H9 (cell line): ENCODE results near the gene HLA-G. TPM values are rescaled to one million over a fixed set of nuclear protein-coding genes. Genes with fewer than 3 reads are reported as not detected.
A peak's percentile ranks its signal among the peaks of the same experiment; 100 is the strongest.

ENCODE experiments used
- DNase-seq: peaks from one replicate; pipeline ENCODE4 v3.0.0-alpha.2; 2017
- H2AFZ ChIP-seq: one replicate; pipeline ENCODE4 v1.6.1; 2013; ENCODE audit warnings: mild to moderate bottlenecking, low read length, control low read depth, moderate library complexity
- H2AK5ac ChIP-seq: 2 replicates; pipeline ENCODE4 v1.6.1; 2013; ENCODE audit warnings: low read length, control low read depth, mixed read lengths; ENCODE audit not compliant: insufficient read length
- H2BK120ac ChIP-seq: one replicate; pipeline ENCODE4 v1.6.1; 2013; ENCODE audit warnings: low read depth, mild to moderate bottlenecking, low read length, control low read depth, inconsistent platforms; ENCODE audit not compliant: poor library complexity, severe bottlenecking
- H2BK12ac ChIP-seq: 2 replicates; pipeline ENCODE4 v1.6.1; 2013; ENCODE audit warnings: low read length, control low read depth, mixed read lengths, low read depth; ENCODE audit not compliant: insufficient read length
- H2BK15ac ChIP-seq: 2 replicates; pipeline ENCODE4 v1.6.1; 2013; ENCODE audit warnings: low read depth, low read length, control low read depth
- H2BK20ac ChIP-seq: one replicate; pipeline ENCODE4 v1.6.1; 2013; ENCODE audit warnings: low read depth, mild to moderate bottlenecking, low read length, control low read depth, inconsistent platforms; ENCODE audit not compliant: poor library complexity, severe bottlenecking
- H2BK5ac ChIP-seq: 2 replicates; pipeline ENCODE4 v1.6.1; 2013; ENCODE audit warnings: low read length, control low read depth, mixed read lengths; ENCODE audit not compliant: insufficient read length
- H3K14ac ChIP-seq: 2 replicates; pipeline ENCODE4 v1.6.1; 2013; ENCODE audit warnings: low read length, control low read depth; ENCODE audit not compliant: insufficient read depth
- H3K18ac ChIP-seq: 2 replicates; pipeline ENCODE4 v1.6.1; 2013; ENCODE audit warnings: low read depth, mild to moderate bottlenecking, mixed read lengths, low read length, control low read depth; ENCODE audit not compliant: insufficient read length
- H3K23ac ChIP-seq: 2 replicates; pipeline ENCODE4 v1.6.1; 2013; ENCODE audit warnings: low read length, control low read depth, mixed read lengths, low read depth; ENCODE audit not compliant: insufficient read length
- H3K23me2 ChIP-seq: 2 replicates; pipeline ENCODE4 v1.6.1; 2013; ENCODE audit warnings: low read depth, mild to moderate bottlenecking, mixed read lengths, low read length, control low read depth; ENCODE audit not compliant: insufficient read length, poor library complexity, severe bottlenecking
- H3K27ac ChIP-seq: 2 replicates; pipeline ENCODE4 v1.5.1; 2013; ENCODE audit warnings: low read length, control low read depth, mixed read lengths, low read depth; ENCODE audit not compliant: insufficient read length
- H3K27me3 ChIP-seq: 2 replicates; pipeline ENCODE4 v1.6.1; 2013; ENCODE audit warnings: low read length, control low read depth, inconsistent platforms; ENCODE audit not compliant: insufficient read depth
- H3K4ac ChIP-seq: 2 replicates; pipeline ENCODE4 v1.6.1; 2013; ENCODE audit warnings: low read depth, mild to moderate bottlenecking, control low read depth, inconsistent platforms, low read length, moderate library complexity
- H3K4me1 ChIP-seq: 2 replicates; pipeline ENCODE4 v1.6.1; 2013; ENCODE audit warnings: low read length, control low read depth, inconsistent platforms; ENCODE audit not compliant: insufficient read depth
- H3K4me2 ChIP-seq: 2 replicates; pipeline ENCODE4 v1.6.1; 2013; ENCODE audit warnings: low read length, control low read depth, mixed read lengths; ENCODE audit not compliant: insufficient read length, insufficient read depth
- H3K56ac ChIP-seq: 2 replicates; pipeline ENCODE4 v1.6.1; 2013; ENCODE audit warnings: low read depth, mild to moderate bottlenecking, mixed read lengths, low read length, control low read depth; ENCODE audit not compliant: insufficient read length
- H3K79me1 ChIP-seq: 2 replicates; pipeline ENCODE4 v1.6.1; 2013; ENCODE audit warnings: low read depth, mild to moderate bottlenecking, moderate library complexity, low read length, control low read depth, inconsistent platforms; ENCODE audit not compliant: insufficient read depth, poor library complexity, severe bottlenecking
- H3K79me2 ChIP-seq: 2 replicates; pipeline ENCODE4 v1.6.1; 2013; ENCODE audit warnings: low read length, control low read depth, inconsistent platforms; ENCODE audit not compliant: insufficient read depth
- H3K9ac ChIP-seq: 2 replicates; pipeline ENCODE4 v1.6.1; 2013; ENCODE audit warnings: low read length, control low read depth, mixed read lengths; ENCODE audit not compliant: insufficient read length; ENCODE audit errors: extremely low read depth
- H3K9me3 ChIP-seq: one replicate; pipeline ENCODE4 v1.6.1; 2013; ENCODE audit warnings: low read depth, low read length, inconsistent platforms; ENCODE audit not compliant: control insufficient read depth
- H3T11ph ChIP-seq: one replicate; pipeline ENCODE4 v1.6.1; 2013; ENCODE audit warnings: mild to moderate bottlenecking, low read length, control low read depth, inconsistent platforms
- H4K20me1 ChIP-seq: one replicate; pipeline ENCODE4 v1.6.1; 2013; ENCODE audit not compliant: control insufficient read depth, insufficient read length, insufficient read depth
- H4K5ac ChIP-seq: 2 replicates; pipeline ENCODE4 v1.6.1; 2013; ENCODE audit warnings: low read depth, mild to moderate bottlenecking, mixed read lengths, low read length, control low read depth; ENCODE audit not compliant: insufficient read length
- H4K8ac ChIP-seq: replicated peaks from 2 replicates; pipeline ENCODE4 v1.6.1; 2013; ENCODE audit warnings: low read length, control low read depth, mixed read lengths, low read depth; ENCODE audit not compliant: insufficient read length
- H4K91ac ChIP-seq: 2 replicates; pipeline ENCODE4 v1.6.1; 2013; ENCODE audit warnings: low read depth, mild to moderate bottlenecking, moderate library complexity, mixed read lengths, low read length, control low read depth; ENCODE audit not compliant: insufficient read length
- H3K27ac Mint-ChIP-seq, 3 experiments: 2 replicates in 2 of 3; 3 replicates in 1 of 3; pipeline ENCODE4 v1.8.0; 2020 to 2021; ENCODE audit warnings: mixed read lengths in 3 of 3, mild to moderate bottlenecking in 1 of 3, moderate library complexity in 1 of 3
- H3K27me3 Mint-ChIP-seq: 2 replicates; pipeline ENCODE4 v1.8.0; 2021; ENCODE audit warnings: low read depth, mild to moderate bottlenecking, moderate library complexity, mixed read lengths
- H3K36me3 Mint-ChIP-seq, 3 experiments: 2 replicates in 2 of 3; 3 replicates in 1 of 3; pipeline ENCODE4 v1.8.0; 2020 to 2021; ENCODE audit warnings: low read depth in 3 of 3, mixed read lengths in 3 of 3; ENCODE audit not compliant: insufficient read depth in 1 of 3
- H3K4me1 Mint-ChIP-seq, 2 experiments: 2 replicates each; pipeline ENCODE4 v1.8.0; 2020; ENCODE audit warnings: mixed read lengths in 2 of 2
- H3K4me3 Mint-ChIP-seq, 2 experiments: 2 replicates in 1 of 2; 3 replicates in 1 of 2; pipeline ENCODE4 v1.8.0; 2020 to 2021; ENCODE audit warnings: mild to moderate bottlenecking in 2 of 2, mixed read lengths in 2 of 2, moderate library complexity in 1 of 2
- H3K9me3 Mint-ChIP-seq, 2 experiments: 2 replicates in 1 of 2; 3 replicates in 1 of 2; pipeline ENCODE4 v1.8.0; 2020; ENCODE audit warnings: mild to moderate bottlenecking in 2 of 2, mixed read lengths in 2 of 2, moderate library complexity in 1 of 2
- WGBS: extraction: QIAGEN DNeasy Blood & Tissue Kit; methylation state at CpG from one replicate; pipeline ENCODE4 v1.1.7; 2013; ENCODE audit warnings: missing lambda C conversion rate, low lambda C conversion rate, mixed read lengths; ENCODE audit not compliant: insufficient read length; ENCODE audit errors: extremely low coverage; 5-methylcytosine and 5-hydroxymethylcytosine counted together
- total RNA-seq: library from RNA; stranded (reverse); gene quantifications from 2 replicates; pipeline ENCODE4 v1.2.1, GENCODE V29; 2021
- TF ChIP-seq, protein P1 (sequence below): fragments of 200-600 bp; sonication (generic); conservative IDR thresholded peaks from 3 replicates; pipeline ENCODE4 v1.8.0; 2021; ENCODE audit warnings: antibody characterized with exemption, mild to moderate bottlenecking

Gene HLA-G
- total RNA-seq, 1 experiment from 2014 or later, result 2.7 TPM

- no peak overlapping the region for H2BK12ac ChIP-seq
- H3K79me1 ChIP-seq, result no peaks in the 10 kb centered on the region
- H3K4me3 Mint-ChIP-seq, result peak overlapping the region; percentile 74 to 81
- H2BK15ac ChIP-seq, result no peak overlapping the region
- no peak overlapping the region for H2BK20ac ChIP-seq
- WGBS, result no CpG with 5 or more reads among the region's 79 CpGs
- H3K27ac ChIP-seq, result no peak overlapping the region
- H3K9me3 Mint-ChIP-seq, result peaks cover 0 to 8% of the 10 kb centered on the region in 2 experiments; a peak in 3 of 5 replicates
- no peak overlapping the region for H2BK5ac ChIP-seq
- peaks cover 55% of the 10 kb centered on the region for H3K27me3 Mint-ChIP-seq
- H4K91ac ChIP-seq, result no peak overlapping the region
- H2AK5ac ChIP-seq, result no peak overlapping the region
- peaks cover 0 to 4% (median 0%) of the 10 kb centered on the region in 3 experiments; a peak in 2 of 7 replicates for H3K36me3 Mint-ChIP-seq
- no peaks in the 10 kb centered on the region for H4K20me1 ChIP-seq
- H3K27me3 ChIP-seq, result peaks cover 10% of the 10 kb centered on the region; the same call in 1 of the 2 replicates
- H3K4ac ChIP-seq, result no peak overlapping the region
- peak overlapping the region; percentile 30 for H3K9ac ChIP-seq
- H3K4me1 Mint-ChIP-seq, result peaks cover 25 to 28% of the 10 kb centered on the region in 2 experiments
- H2BK120ac ChIP-seq, result no peak overlapping the region
- no peaks in the 10 kb centered on the region for H3K9me3 ChIP-seq
- H4K5ac ChIP-seq, result no peak overlapping the region
- no peaks in the 10 kb centered on the region for H3K79me2 ChIP-seq
- no peak overlapping the region for H2AFZ ChIP-seq
- DNase-seq, result peak; percentile 79
- H3K23ac ChIP-seq, result no peak overlapping the region
- peaks cover 8% of the 10 kb centered on the region for H3K23me2 ChIP-seq
- H3K14ac ChIP-seq, result no peak overlapping the region
- no peak overlapping the region for H4K8ac ChIP-seq
- no peak overlapping the region for H3T11ph ChIP-seq
- TF ChIP-seq, protein P1, sequence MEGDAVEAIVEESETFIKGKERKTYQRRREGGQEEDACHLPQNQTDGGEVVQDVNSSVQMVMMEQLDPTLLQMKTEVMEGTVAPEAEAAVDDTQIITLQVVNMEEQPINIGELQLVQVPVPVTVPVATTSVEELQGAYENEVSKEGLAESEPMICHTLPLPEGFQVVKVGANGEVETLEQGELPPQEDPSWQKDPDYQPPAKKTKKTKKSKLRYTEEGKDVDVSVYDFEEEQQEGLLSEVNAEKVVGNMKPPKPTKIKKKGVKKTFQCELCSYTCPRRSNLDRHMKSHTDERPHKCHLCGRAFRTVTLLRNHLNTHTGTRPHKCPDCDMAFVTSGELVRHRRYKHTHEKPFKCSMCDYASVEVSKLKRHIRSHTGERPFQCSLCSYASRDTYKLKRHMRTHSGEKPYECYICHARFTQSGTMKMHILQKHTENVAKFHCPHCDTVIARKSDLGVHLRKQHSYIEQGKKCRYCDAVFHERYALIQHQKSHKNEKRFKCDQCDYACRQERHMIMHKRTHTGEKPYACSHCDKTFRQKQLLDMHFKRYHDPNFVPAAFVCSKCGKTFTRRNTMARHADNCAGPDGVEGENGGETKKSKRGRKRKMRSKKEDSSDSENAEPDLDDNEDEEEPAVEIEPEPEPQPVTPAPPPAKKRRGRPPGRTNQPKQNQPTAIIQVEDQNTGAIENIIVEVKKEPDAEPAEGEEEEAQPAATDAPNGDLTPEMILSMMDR, result peak; percentile 46
- H3K18ac ChIP-seq, result no peak overlapping the region
- H3K56ac ChIP-seq, result no peak overlapping the region
- H3K4me1 ChIP-seq, result no peaks in the 10 kb centered on the region
- H3K4me2 ChIP-seq, result peak overlapping the region; percentile 77
- H3K27ac Mint-ChIP-seq, result no peak overlapping the region
These were observed 35.2 kb upstream of the HLA-G start for GRCh38 chr6:29792123-29793035.
